K562 (cell line): ENCODE measurements around the gene DPH6. TPM values are rescaled to one million over a fixed set of nuclear protein-coding genes. Genes with fewer than 3 reads are reported as not detected.

ENCODE experiments used
- BMI1 ChIP-seq: fragments of 150-350 bp; IDR thresholded peaks from 2 replicates; pipeline ENCODE4 v1.6.1; 2014; ENCODE audit warnings: low read length
- CHD4 ChIP-seq: fragments of 200-600 bp; sonication (generic); IDR thresholded peaks from 3 replicates; pipeline ENCODE4 v1.6.1; 2012; ENCODE audit warnings: low read depth, mild to moderate bottlenecking, mixed read lengths, low read length, inconsistent platforms; ENCODE audit not compliant: insufficient read depth, insufficient replicate concordance, poor library complexity, severe bottlenecking
- CSDE1 ChIP-seq, 2 experiments: fragments of 450-650 bp; IDR thresholded peaks; 2 replicates each; pipeline ENCODE4 v1.6.1; 2016; ENCODE audit warnings: mild to moderate bottlenecking in 1 of 2
- CXXC5 ChIP-seq: fragments of 250-450 bp; sonication (Bioruptor Pico); IDR thresholded peaks from 2 replicates; pipeline ENCODE4 v1.8.0; 2022; ENCODE audit warnings: inconsistent platforms, mild to moderate bottlenecking, moderate library complexity
- E4F1 ChIP-seq: fragments of 250-450 bp; sonication (Bioruptor Pico); IDR thresholded peaks from 2 replicates; pipeline ENCODE4 v1.5.0; 2021; ENCODE audit warnings: mild to moderate bottlenecking, borderline replicate concordance
- EWSR1 ChIP-seq: fragments of 450-650 bp; IDR thresholded peaks from 2 replicates; pipeline ENCODE4 v1.6.1; 2018; ENCODE audit warnings: borderline replicate concordance, mild to moderate bottlenecking, low read depth, moderate library complexity; ENCODE audit not compliant: partially characterized antibody
- FOXK1 ChIP-seq: sonication (generic); formaldehyde crosslinking; IDR thresholded peaks from 2 replicates; pipeline ENCODE4 v1.8.0; 2022; ENCODE audit warnings: missing genetic modification reagents, mild to moderate bottlenecking, borderline replicate concordance
- GABPA ChIP-seq: fragments of 200-800 bp; sonication (Bioruptor generic); conservative IDR thresholded peaks from 2 replicates; pipeline ENCODE4 v1.6.1; 2016; ENCODE audit warnings: low read depth, missing genetic modification characterization, missing compliant biosample characterization
- HBP1 ChIP-seq: fragments of 450-650 bp; formaldehyde crosslinking; IDR thresholded peaks from 2 replicates; pipeline ENCODE4 v1.4.0; 2022; ENCODE audit warnings: missing genetic modification characterization
- JUND ChIP-seq, 2 experiments: IDR thresholded peaks; 2 replicates in 1 of 2; 3 replicates in 1 of 2; pipeline ENCODE4 v1.6.1; 2011; ENCODE audit warnings: borderline replicate concordance in 2 of 2, low read depth in 2 of 2, low read length in 2 of 2, improper control_type of control experiment in 1 of 2, missing biosample characterization in 1 of 2, missing genetic modification characterization in 1 of 2, missing genetic modification reagents in 1 of 2
- KLF6 ChIP-seq: fragments of 250-450 bp; sonication (Bioruptor Pico); IDR thresholded peaks from 2 replicates; pipeline ENCODE4 v1.4.0; 2020; ENCODE audit warnings: mild to moderate bottlenecking, moderate library complexity, borderline replicate concordance
- NFE2 ChIP-seq: IDR thresholded peaks from 2 replicates; pipeline ENCODE4 v1.6.1; 2014; ENCODE audit warnings: antibody characterized with exemption, low read depth
- NUFIP1 ChIP-seq: fragments of 450-650 bp; IDR thresholded peaks from 2 replicates; pipeline ENCODE4 v1.6.1; 2018; ENCODE audit not compliant: partially characterized antibody
- RBM14 ChIP-seq: fragments of 200-400 bp; formaldehyde crosslinking; IDR thresholded peaks from 2 replicates; pipeline ENCODE4 v1.6.1; 2018; ENCODE audit warnings: low read depth, mild to moderate bottlenecking, low read length, moderate library complexity, borderline replicate concordance; ENCODE audit not compliant: insufficient read depth
- RFX7 ChIP-seq: fragments of 250-450 bp; sonication (Bioruptor Pico); IDR thresholded peaks from 2 replicates; pipeline ENCODE4 v1.5.1; 2021; ENCODE audit warnings: mild to moderate bottlenecking
- RHOXF2B ChIP-seq: fragments of 250-450 bp; sonication (Bioruptor Pico); conservative IDR thresholded peaks from 2 replicates; pipeline ENCODE4 v1.5.1; 2021
- SMARCC2 ChIP-seq: fragments of 450-650 bp; IDR thresholded peaks from 2 replicates; pipeline ENCODE4 v1.6.1; 2017; ENCODE audit warnings: antibody characterized with exemption, moderate library complexity, mild to moderate bottlenecking, low read depth
- SRSF3 ChIP-seq: fragments of 200-400 bp; formaldehyde crosslinking; IDR thresholded peaks from 2 replicates; pipeline ENCODE4 v1.6.1; 2016; ENCODE audit warnings: mild to moderate bottlenecking, low read length, moderate library complexity; ENCODE audit not compliant: insufficient read depth
- STAG1 ChIP-seq: sonication (generic); formaldehyde crosslinking; IDR thresholded peaks from 2 replicates; pipeline ENCODE4 v1.5.0; 2020; ENCODE audit warnings: missing genetic modification reagents, borderline replicate concordance
- STAT5A ChIP-seq: IDR thresholded peaks from 2 replicates; pipeline ENCODE4 v1.6.1; 2012; ENCODE audit warnings: low read length, inconsistent platforms, borderline replicate concordance
- TRIM25 ChIP-seq: fragments of 450-650 bp; IDR thresholded peaks from 2 replicates; pipeline ENCODE4 v1.7.0; 2016; ENCODE audit warnings: borderline replicate concordance
- ZKSCAN8 ChIP-seq: fragments of 200-800 bp; sonication (Bioruptor generic); IDR thresholded peaks from 2 replicates; pipeline ENCODE4 v1.6.1; 2016; ENCODE audit warnings: missing genetic modification characterization, missing compliant biosample characterization
- ZNF232 ChIP-seq: sonication (generic); formaldehyde crosslinking; IDR thresholded peaks from 2 replicates; pipeline ENCODE4 v1.8.0; 2022; ENCODE audit warnings: mild to moderate bottlenecking, missing genetic modification reagents
- ZNF584 ChIP-seq: fragments of 200-800 bp; sonication (Bioruptor generic); IDR thresholded peaks from 2 replicates; pipeline ENCODE4 v1.6.1; 2016; ENCODE audit warnings: low read depth, mild to moderate bottlenecking, missing genetic modification characterization, missing compliant biosample characterization
- polyA plus RNA-seq, 8 experiments: library from polyadenylated mRNA; depleted of rRNA in 4 of 8; stranded (reverse) in 5 of 8; unstranded in 3 of 8; fragments of >200 nt; fragmentation: Nextera tagmentation in 2 of 8; fragmentation: Illumina TruSeq in 1 of 8; extraction: Ambion mirVana in 2 of 8; extraction: Trizol in 1 of 8; gene quantifications; 2 replicates each; pipeline versions ENCODE4 v1.2.1 to v1.2.3, GENCODE V29; 2011 to 2014; ENCODE audit warnings: inconsistent platforms in 1 of 8, missing spikeins in 1 of 8
- total RNA-seq, 7 experiments: library from RNA; depleted of rRNA in 6 of 7; stranded (reverse); fragments of >200 nt in 6 of 7; fragmentation: Illumina TruSeq in 2 of 7; extraction: Trizol in 2 of 7; gene quantifications; 2 replicates each; pipeline versions ENCODE4 v1.2.1 to v1.2.3, GENCODE V29; 2011 to 2021; ENCODE audit warnings: low replicate concordance in 1 of 7

DPH6 gene
- total and polyA plus RNA-seq, 9 of the 15 experiments (the other 6 are each of a cell fraction or from before 2014, with no cell fraction given): 10.1 to 69.1 (median 18.8) TPM

GRCh38 chr15:35557544-35557943 is 11.6 kb upstream of the DPH6 start (continued):
- TF ChIP-seq HBP1 (CRISPR knock-in tag): peak; percentile 78
- TF ChIP-seq JUND (IDR thresholded peaks at IDR 0.05; ENCODE audit: borderline replicate concordance, low read depth, low read length): peak; percentile 100
- peak; percentile 100 for TF ChIP-seq JUND (tag; IDR thresholded peaks at IDR 0.05; ENCODE audit: borderline replicate concordance, low read depth, low read length)
- peak; percentile 35; the same call in 1 of the 2 replicates for TF ChIP-seq CXXC5
- no peak for TF ChIP-seq ZNF232 (CRISPR knock-in tag)
- 0 out of 2 replicates have a peak, but pooled peaks have one; percentile 21 for TF ChIP-seq ZKSCAN8 (CRISPR knock-in tag)
- TF ChIP-seq NUFIP1: no peak
- peak; percentile 86; the same call in 1 of the 2 replicates for TF ChIP-seq ZNF584
- no peak for TF ChIP-seq GABPA (tag)
- TF ChIP-seq SRSF3: no peak
- TF ChIP-seq STAG1 (CRISPR knock-in tag): no peak
- no peak for TF ChIP-seq TRIM25
- TF ChIP-seq CSDE1 (IDR thresholded peaks at IDR 0.05): no peak
- no peak for TF ChIP-seq RHOXF2B (CRISPR knock-in tag)
- TF ChIP-seq EWSR1: no peak
- peak; percentile 85 for TF ChIP-seq STAT5A
- no peak for TF ChIP-seq FOXK1 (CRISPR knock-in tag)
- TF ChIP-seq RBM14: no peak
- TF ChIP-seq CHD4: no peak
- no peak for TF ChIP-seq RFX7 (CRISPR knock-in tag)
- peak; percentile 99 for TF ChIP-seq SMARCC2
- TF ChIP-seq KLF6 (CRISPR knock-in tag): no peak
- no peak for TF ChIP-seq BMI1
- TF ChIP-seq E4F1: no peak
- peak; percentile 99 for TF ChIP-seq NFE2
